Dedifferentiated amniotic fluid mesenchymal stem cell (primary cell): ENCODE measurements around the gene PLXNA4.
A peak's percentile ranks its signal among the peaks of the same experiment; 100 is the strongest.
"Not testable (repeated sequence)": the region's sequence is repeated elsewhere in the genome, so short reads cannot be mapped to it uniquely, and the experiment has no call there.

Source experiments
- DNase-seq: peaks from one replicate; pipeline ENCODE4 v3.0.0-alpha.2; 2016; ENCODE audit errors: extremely low spot score

The PLXNA4 gene

GRCh38 chr7:132176719-132177118 lies 399.6 kb downstream of the PLXNA4 start:
- no peak for DNase-seq

- no peak for DNase-seq
Observed at GRCh38 chr7:132171130-132171576, 405.1 kb downstream of the PLXNA4 start.

- DNase-seq, result no peak
Observed at GRCh38 chr7:132169730-132170129, 406.5 kb downstream of the PLXNA4 start.

GRCh38 chr7:132168239-132168638 lies 408.0 kb downstream of the PLXNA4 start:
- no peak for DNase-seq

- DNase-seq, result not testable (repeated sequence)
Observed at GRCh38 chr7:132165695-132166094, 410.6 kb downstream of the PLXNA4 start.

GRCh38 chr7:132164558-132165125 lies 411.6 kb downstream of the PLXNA4 start:
- DNase-seq, result no peak

GRCh38 chr7:132162556-132163144 lies 413.6 kb downstream of the PLXNA4 start:
- DNase-seq, result no peak

GRCh38 chr7:132161976-132162375 lies 414.3 kb downstream of the PLXNA4 start:
- DNase-seq, result no peak

- no peak for DNase-seq
Observed at GRCh38 chr7:132161533-132161915, 414.7 kb downstream of the PLXNA4 start.

- no peak for DNase-seq
Observed at GRCh38 chr7:132160611-132161532, 415.4 kb downstream of the PLXNA4 start.

- no peak for DNase-seq
Observed at GRCh38 chr7:132158841-132159240, 417.4 kb downstream of the PLXNA4 start.

GRCh38 chr7:132158166-132158565 lies 418.1 kb downstream of the PLXNA4 start:
- DNase-seq, result no peak

- DNase-seq, result no peak
Observed at GRCh38 chr7:132155715-132156114, 420.6 kb downstream of the PLXNA4 start.

GRCh38 chr7:132154695-132155471 lies 421.4 kb downstream of the PLXNA4 start:
- no peak for DNase-seq

GRCh38 chr7:132154248-132154647 lies 422.0 kb downstream of the PLXNA4 start:
- no peak for DNase-seq

- DNase-seq, result no peak
Observed at GRCh38 chr7:132152131-132152889, 424.0 kb downstream of the PLXNA4 start.

GRCh38 chr7:132150711-132151110 lies 425.6 kb downstream of the PLXNA4 start:
- no peak for DNase-seq

- no peak for DNase-seq
Observed at GRCh38 chr7:132149436-132150304, 426.6 kb downstream of the PLXNA4 start.

- no peak for DNase-seq
Observed at GRCh38 chr7:132148876-132149275, 427.4 kb downstream of the PLXNA4 start.

- DNase-seq, result peak; percentile 38
Observed at GRCh38 chr7:132145466-132145865, 430.8 kb downstream of the PLXNA4 start.
